Keratinocyte (primary cell): ENCODE measurements around the gene CFAP57. TPM values are rescaled to one million over a fixed set of nuclear protein-coding genes. Genes with fewer than 3 reads are reported as not detected.

Experiments used
- DNase-seq: peaks from one replicate; pipeline ENCODE4 v3.0.0-alpha.2; 2011; ENCODE audit warnings: low read depth, missing footprints, low spot score
- FAIRE-seq: peaks from 2 replicates; lab custom pipeline; 2011; peaks lifted over from hg19 to GRCh38; lab: Jason Lieb, UNC
- H2AFZ ChIP-seq: 2 replicates; pipeline ENCODE4 v1.6.0; 2012; ENCODE audit warnings: low read length, control low read depth, inconsistent platforms; ENCODE audit not compliant: control insufficient read depth
- H3K27ac ChIP-seq: 2 replicates; pipeline ENCODE4 v1.5.1; 2011; ENCODE audit warnings: low read length; ENCODE audit not compliant: control insufficient read depth, insufficient read depth
- H3K27me3 ChIP-seq: 3 replicates; pipeline ENCODE4 v1.6.0; 2011; ENCODE audit warnings: low read length; ENCODE audit not compliant: control insufficient read depth, insufficient read depth; ENCODE audit errors: extremely low read depth
- H3K36me3 ChIP-seq, 2 experiments: 2 replicates in 1 of 2; 3 replicates in 1 of 2; pipeline ENCODE4 v1.5.1; 2011; ENCODE audit warnings: low read length in 2 of 2, mild to moderate bottlenecking in 1 of 2; ENCODE audit not compliant: control insufficient read depth in 2 of 2, insufficient read depth in 2 of 2; ENCODE audit errors: extremely low read depth in 1 of 2
- H3K4me1 ChIP-seq: 3 replicates; pipeline ENCODE4 v1.5.1; 2011; ENCODE audit warnings: low read length; ENCODE audit not compliant: control insufficient read depth, insufficient read depth; ENCODE audit errors: extremely low read depth
- H3K4me2 ChIP-seq: 3 replicates; pipeline ENCODE4 v1.6.0; 2011; ENCODE audit warnings: low read depth, low read length; ENCODE audit not compliant: control insufficient read depth, insufficient read depth; ENCODE audit errors: extremely low read depth
- H3K4me3 ChIP-seq, 3 experiments: fragments of 200-600 bp in 1 of 3; sonication (generic) in 1 of 3; 2 replicates in 2 of 3; 3 replicates in 1 of 3; pipeline ENCODE4 v1.5.1; 2011 to 2016; ENCODE audit warnings: low read length in 3 of 3, mild to moderate bottlenecking in 3 of 3, control low read depth in 2 of 3, inconsistent platforms in 1 of 3, low read depth in 1 of 3, mixed read lengths in 1 of 3, mixed run types in 1 of 3, moderate library complexity in 1 of 3; ENCODE audit not compliant: control insufficient read depth in 2 of 3, insufficient read depth in 2 of 3; ENCODE audit errors: extremely low read depth in 1 of 3
- H3K79me2 ChIP-seq: 2 replicates; pipeline ENCODE4 v1.6.0; 2012; ENCODE audit warnings: low read length; ENCODE audit not compliant: control insufficient read depth, insufficient read depth
- H3K9ac ChIP-seq: 3 replicates; pipeline ENCODE4 v1.6.0; 2011; ENCODE audit warnings: low read length; ENCODE audit not compliant: control insufficient read depth, insufficient read depth; ENCODE audit errors: extremely low read depth
- H3K9me1 ChIP-seq: 3 replicates; pipeline ENCODE4 v1.6.0; 2011; ENCODE audit warnings: low read length; ENCODE audit not compliant: control insufficient read depth, insufficient read depth; ENCODE audit errors: extremely low read depth
- H3K9me3 ChIP-seq: 2 replicates; pipeline ENCODE4 v1.5.1; 2012; ENCODE audit warnings: low read depth, low read length; ENCODE audit not compliant: control insufficient read depth
- H4K20me1 ChIP-seq: 3 replicates; pipeline ENCODE4 v1.6.0; 2011; ENCODE audit warnings: low read length; ENCODE audit not compliant: control insufficient read depth, insufficient read depth; ENCODE audit errors: extremely low read depth
- CTCF ChIP-seq, 3 experiments: IDR thresholded peaks in 1 of 3; conservative IDR thresholded peaks in 1 of 3; optimal IDR thresholded peaks in 1 of 3; 2 replicates in 2 of 3; 3 replicates in 1 of 3; pipeline versions ENCODE3 to v1.5.1; 2011; ENCODE audit warnings: low read length in 3 of 3, mild to moderate bottlenecking in 3 of 3, moderate library complexity in 2 of 3, control low read depth in 1 of 3, inconsistent platforms in 1 of 3; ENCODE audit not compliant: insufficient read depth in 2 of 3; ENCODE audit errors: extremely low read depth in 1 of 3
- EZH2 ChIP-seq: IDR thresholded peaks from one replicate; pipeline ENCODE4 v1.6.1; 2012; ENCODE audit warnings: inconsistent platforms, mild to moderate bottlenecking, low read length, moderate library complexity
- dilution Hi-C: fragments of 300-500 bp; cut with MboI; formaldehyde crosslinking; loops from one replicate; pipeline ENCODE4 v1.7.0; 2020; ENCODE audit warnings: low sequenced_read_pairs; ENCODE audit not compliant: extremely low pct_ligation_motif_present
- polyA plus RNA-seq, 5 experiments: library from polyadenylated mRNA; depleted of rRNA in 3 of 5; stranded (reverse) in 3 of 5; stranded (forward) in 1 of 5; unstranded in 1 of 5; fragments of >200 nt; gene quantifications; 1 replicate in 1 of 5; 2 replicates in 3 of 5; 3 replicates in 1 of 5; pipeline versions ENCODE4 v1.2.1 to v1.2.3, GENCODE V29; 2011 to 2012; ENCODE audit warnings: missing spikeins in 2 of 5, low read depth in 1 of 5, low replicate concordance in 1 of 5

Gene CFAP57
- polyA plus RNA-seq, 1 donor (not counting 4 experiments of a cell fraction or from before 2014, with no cell fraction given) = 0.39 TPM

GRCh38 chr1:43252225-43252624 is 80.1 kb downstream of the CFAP57 start:
- FAIRE-seq (no peak), DNase-seq (no peak)

GRCh38 chr1:43253173-43253572 is 81.0 kb downstream of the CFAP57 start:
- Histone ChIP-seq H3K4me2 (no peak overlapping the region), H3K36me3 (no peaks in the 10 kb centered on the region), H3K4me3 (no peak overlapping the region), H3K9me1 (no peaks in the 10 kb centered on the region), H3K27ac (no peak overlapping the region), H3K27me3 (peaks cover 16% of the 10 kb centered on the region), H3K79me2 (no peaks in the 10 kb centered on the region), H4K20me1 (no peaks in the 10 kb centered on the region), H3K4me1 (no peaks in the 10 kb centered on the region), H2AFZ (no peak overlapping the region), H3K9ac (no peak overlapping the region), H3K9me3 (no peaks in the 10 kb centered on the region)
- FAIRE-seq = no peak
- DNase-seq = no peak
- TF ChIP-seq CTCF (optimal IDR thresholded peaks at IDR 0.05 in 1 of 3, IDR thresholded peaks at IDR 0.05 in 1 of 3, conservative IDR thresholded peaks at IDR 0.05 in 1 of 3; ENCODE audit: extremely low read depth in 1 of 3, insufficient read depth in 2 of 3, low read length in 3 of 3) (no peak), EZH2 (no peak)
- dilution Hi-C loops = no loop called here

More at GRCh38 chr1:43252225-43252624, 80.1 kb downstream of the CFAP57 start:
- Histone ChIP-seq H4K20me1 (no peaks in the 10 kb centered on the region), H3K36me3 (no peaks in the 10 kb centered on the region), H3K4me3 (no peak overlapping the region), H3K9me1 (no peaks in the 10 kb centered on the region), H3K27me3 (peaks cover 16% of the 10 kb centered on the region), H3K4me2 (no peak overlapping the region), H3K9ac (no peak overlapping the region), H3K4me1 (no peaks in the 10 kb centered on the region), H3K9me3 (no peaks in the 10 kb centered on the region), H2AFZ (no peak overlapping the region), H3K79me2 (no peaks in the 10 kb centered on the region), H3K27ac (no peak overlapping the region)
- TF ChIP-seq EZH2 (no peak), CTCF (optimal IDR thresholded peaks at IDR 0.05 in 1 of 3, IDR thresholded peaks at IDR 0.05 in 1 of 3, conservative IDR thresholded peaks at IDR 0.05 in 1 of 3; ENCODE audit: extremely low read depth in 1 of 3, insufficient read depth in 2 of 3, low read length in 3 of 3) (no peak)
- dilution Hi-C loops = no loop called here
